GM18867 (cell line): Measurements from ENCODE around the gene CXCR4.

Source experiments
- ATAC-seq: cut with Tn5 transposase; IDR thresholded peaks from one replicate; pipeline ENCODE4 v1.9.1; 2021; ENCODE audit warnings: mild to moderate bottlenecking, moderate library complexity; ENCODE audit not compliant: unreplicated experiment

CXCR4 gene

GRCh38 chr2:136131961-136132824 lies 14.2 kb upstream of the CXCR4 start:
- peak; percentile 87 for ATAC-seq

GRCh38 chr2:136131484-136131960 lies 13.6 kb upstream of the CXCR4 start:
- ATAC-seq, result peak; percentile 0

- no peak for ATAC-seq
Observed at GRCh38 chr2:136130511-136130910, 12.6 kb upstream of the CXCR4 start.

- no peak for ATAC-seq
Observed at GRCh38 chr2:136130045-136130444, 12.1 kb upstream of the CXCR4 start.

GRCh38 chr2:136129601-136130000 lies 11.7 kb upstream of the CXCR4 start:
- ATAC-seq, result no peak

- no peak for ATAC-seq
Observed at GRCh38 chr2:136128905-136129304, 11.0 kb upstream of the CXCR4 start.

GRCh38 chr2:136128366-136128765 lies 10.4 kb upstream of the CXCR4 start:
- ATAC-seq, result no peak

- ATAC-seq, result no peak
Observed at GRCh38 chr2:136127356-136127755, 9.4 kb upstream of the CXCR4 start.

- ATAC-seq, result no peak
Observed at GRCh38 chr2:136126421-136126926, 8.5 kb upstream of the CXCR4 start.

- no peak for ATAC-seq
Observed at GRCh38 chr2:136126021-136126420, 8.1 kb upstream of the CXCR4 start.

- ATAC-seq, result no peak
Observed at GRCh38 chr2:136125236-136125635, 7.3 kb upstream of the CXCR4 start.

GRCh38 chr2:136124805-136125204 lies 6.9 kb upstream of the CXCR4 start:
- no peak for ATAC-seq

- no peak for ATAC-seq
Observed at GRCh38 chr2:136122661-136123060, 4.7 kb upstream of the CXCR4 start.

GRCh38 chr2:136121204-136121910 lies 3.4 kb upstream of the CXCR4 start:
- ATAC-seq, result no peak

GRCh38 chr2:136119717-136120675 lies 2.0 kb upstream of the CXCR4 start:
- ATAC-seq, result no peak

GRCh38 chr2:136118819-136119716 lies 1.1 kb upstream of the CXCR4 start:
- no peak for ATAC-seq

GRCh38 chr2:136117391-136117841 lies 533 bp downstream of the CXCR4 start:
- ATAC-seq, result peak; percentile 28

- peak; percentile 63 for ATAC-seq
Observed at GRCh38 chr2:136116813-136117390, 1.0 kb downstream of the CXCR4 start.

GRCh38 chr2:136116151-136116812 lies 1.7 kb downstream of the CXCR4 start:
- peak; percentile 17 for ATAC-seq
